Transverse colon (tissue), 4 donors: ENCODE data around the gene NFIA. TPM values are rescaled to one million over a fixed set of nuclear protein-coding genes. Genes with fewer than 3 reads are reported as not detected.

Experiments
- DNase-seq: peaks from one replicate; pipeline ENCODE4 v3.0.0-alpha.2; 2019
- H3K27ac ChIP-seq, 4 donors: fragments of 200-600 bp; sonication (generic); 2 replicates each; pipeline ENCODE4 v1.5.1; 2016 to 2018; ENCODE audit warnings: inconsistent platforms in 4 of 4
- H3K27me3 ChIP-seq: fragments of 200-600 bp; sonication (generic); 2 replicates; pipeline ENCODE4 v1.5.1; 2017; ENCODE audit warnings: inconsistent platforms
- H3K36me3 ChIP-seq, 4 donors: fragments of 200-600 bp; sonication (generic); 2 replicates each; pipeline ENCODE4 v1.5.1; 2017 to 2019; ENCODE audit warnings: inconsistent platforms in 4 of 4
- H3K4me1 ChIP-seq, 4 donors: fragments of 200-600 bp; sonication (generic); 2 replicates each; pipeline ENCODE4 v1.5.1; 2017 to 2020; ENCODE audit warnings: inconsistent platforms in 4 of 4
- H3K4me3 ChIP-seq, 4 donors: fragments of 200-600 bp; sonication (generic); 1 replicate in 1 of 4; 2 replicates in 3 of 4; pipeline versions ENCODE4 v1.5.1 to v1.6.1; 2017 to 2019; ENCODE audit warnings: inconsistent platforms in 4 of 4
- H3K9me3 ChIP-seq, 2 donors: fragments of 200-600 bp; sonication (generic); 2 replicates each; pipeline ENCODE4 v1.5.1; 2017 to 2019; ENCODE audit warnings: inconsistent platforms in 2 of 2
- CTCF ChIP-seq, 5 experiments: fragments of 200-600 bp in 3 of 5; fragments of 450-650 bp in 2 of 5; sonication (generic) in 3 of 5; IDR thresholded peaks; 1 replicate in 2 of 5; 2 replicates in 3 of 5; pipeline ENCODE4 v1.5.1; 2016 to 2017; ENCODE audit warnings: antibody characterized with exemption in 5 of 5, inconsistent platforms in 3 of 5, mild to moderate bottlenecking in 2 of 5, moderate library complexity in 1 of 5
- EP300 ChIP-seq: sonication (generic); formaldehyde crosslinking; IDR thresholded peaks from one replicate; pipeline ENCODE4 v1.6.1; 2017; ENCODE audit warnings: antibody characterized with exemption, low read depth
- POLR2A ChIP-seq: fragments of 450-650 bp; IDR thresholded peaks from one replicate; pipeline ENCODE4 v1.6.1; 2016; ENCODE audit warnings: antibody characterized with exemption, mild to moderate bottlenecking, moderate library complexity
- POLR2AphosphoS5 ChIP-seq, 3 donors: sonication (generic); formaldehyde crosslinking; IDR thresholded peaks; one replicate each; pipeline ENCODE4 v1.6.1; 2016; ENCODE audit warnings: antibody characterized with exemption in 3 of 3
- WGBS, 2 donors: methylation state at CpG; one replicate each; pipeline ENCODE4 v1.1.5; 2018; ENCODE audit warnings: low coverage in 1 of 2; 5-methylcytosine and 5-hydroxymethylcytosine counted together
- in situ Hi-C, 4 donors: fragments of 200-750 bp; cut with MboI; loops; one replicate each; pipeline versions ENCODE4 v1.15.0 to v1.15.1; 2017; ENCODE audit warnings: low sequenced_read_pairs in 3 of 4, low pct_ligation_motif_present in 1 of 4, low pct_unique_long_range_greater_than_20kb in 1 of 4
- intact Hi-C: fragments of 100-400 bp; cut with DNase I; formaldehyde crosslinking; loops from one replicate; pipeline ENCODE4 v1.15.1; 2023; ENCODE audit warnings: low total_unique reads
- total RNA-seq, 4 donors: library from RNA; depleted of rRNA; stranded (reverse); fragments of >200 nt; gene quantifications; one replicate each; pipeline ENCODE4 v1.1.0, GENCODE V29; 2016

NFIA gene
- total RNA-seq, 4 donors from 2014 or later = 17.3 to 37.2 (median 29.8) TPM

GRCh38 chr1:61506944-61507500 is 424.7 kb downstream of the NFIA start:
- intact Hi-C loops = no loop called here
- H3K36me3 ChIP-seq = no peaks in the 10 kb centered on the region
- H3K27me3 ChIP-seq = no peaks in the 10 kb centered on the region
- TF ChIP-seq POLR2AphosphoS5 (IDR thresholded peaks at IDR 0.05) = no peak
- no peak for TF ChIP-seq POLR2A
- no peak for TF ChIP-seq CTCF (IDR thresholded peaks at IDR 0.05)
- no peak for TF ChIP-seq EP300
- H3K9me3 ChIP-seq = no peaks in the 10 kb centered on the region
- WGBS, 2 donors = 86 to 87% methylated on average over 4 of the region's 4 CpGs
- H3K27ac ChIP-seq = no peak overlapping the region
- H3K4me3 ChIP-seq = no peak overlapping the region
- in situ Hi-C loops = no loop called here
- no peaks in the 10 kb centered on the region for H3K4me1 ChIP-seq
- no peak for DNase-seq
